HFF-Myc (cell line): ENCODE measurements around the gene METRNL.

ENCODE experiments used
- DNase-seq: peaks from one replicate; pipeline ENCODE4 v3.0.0-alpha.2; 2011; ENCODE audit warnings: low read depth; ENCODE audit errors: extremely low read depth
- H3K4me3 ChIP-seq: replicated peaks from 2 replicates; pipeline ENCODE4 v1.5.1; 2011; ENCODE audit warnings: low read depth, mild to moderate bottlenecking, control low read depth, low read length
- TF ChIP-seq, protein P1 (sequence below): IDR thresholded peaks from 2 replicates; pipeline ENCODE4 v1.5.1; 2012; ENCODE audit warnings: mild to moderate bottlenecking, low read depth, low read length, control low read depth; ENCODE audit errors: missing control alignments

The METRNL gene

DNA sequence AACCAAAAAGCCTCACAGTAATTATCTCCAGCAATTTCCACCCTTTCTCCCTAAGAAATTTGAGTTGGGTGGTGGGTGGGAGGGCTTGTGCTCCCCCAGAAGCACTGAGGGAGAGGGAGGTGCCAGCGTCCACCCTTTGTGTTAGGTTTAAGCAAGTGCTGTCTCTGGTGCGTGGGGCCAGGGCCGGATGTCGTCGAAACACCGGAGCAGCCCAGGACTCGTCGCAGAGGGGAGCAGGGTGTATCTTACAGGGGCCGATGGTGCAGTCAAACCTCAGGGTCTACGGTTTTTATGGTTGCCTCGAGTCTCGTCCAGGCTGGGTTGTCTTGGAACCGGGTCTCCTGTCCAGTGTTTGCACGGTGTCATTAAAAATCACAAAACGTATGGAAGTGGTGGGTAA is 35.3 kb downstream of the METRNL start:
- no peak overlapping the region for H3K4me3 ChIP-seq
- DNase-seq, result no peak
- TF ChIP-seq, protein P1, sequence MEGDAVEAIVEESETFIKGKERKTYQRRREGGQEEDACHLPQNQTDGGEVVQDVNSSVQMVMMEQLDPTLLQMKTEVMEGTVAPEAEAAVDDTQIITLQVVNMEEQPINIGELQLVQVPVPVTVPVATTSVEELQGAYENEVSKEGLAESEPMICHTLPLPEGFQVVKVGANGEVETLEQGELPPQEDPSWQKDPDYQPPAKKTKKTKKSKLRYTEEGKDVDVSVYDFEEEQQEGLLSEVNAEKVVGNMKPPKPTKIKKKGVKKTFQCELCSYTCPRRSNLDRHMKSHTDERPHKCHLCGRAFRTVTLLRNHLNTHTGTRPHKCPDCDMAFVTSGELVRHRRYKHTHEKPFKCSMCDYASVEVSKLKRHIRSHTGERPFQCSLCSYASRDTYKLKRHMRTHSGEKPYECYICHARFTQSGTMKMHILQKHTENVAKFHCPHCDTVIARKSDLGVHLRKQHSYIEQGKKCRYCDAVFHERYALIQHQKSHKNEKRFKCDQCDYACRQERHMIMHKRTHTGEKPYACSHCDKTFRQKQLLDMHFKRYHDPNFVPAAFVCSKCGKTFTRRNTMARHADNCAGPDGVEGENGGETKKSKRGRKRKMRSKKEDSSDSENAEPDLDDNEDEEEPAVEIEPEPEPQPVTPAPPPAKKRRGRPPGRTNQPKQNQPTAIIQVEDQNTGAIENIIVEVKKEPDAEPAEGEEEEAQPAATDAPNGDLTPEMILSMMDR, result no peak

- TF ChIP-seq, protein P1, result no peak
- DNase-seq, result no peak
Observed at GRCh38 chr17:83115202-83115651, 35.8 kb downstream of the METRNL start.

GRCh38 chr17:83115832-83116231 is 36.4 kb downstream of the METRNL start:
- TF ChIP-seq, protein P1, result no peak
- DNase-seq, result no peak
- no peak overlapping the region for H3K4me3 ChIP-seq

More at GRCh38 chr17:83115202-83115651, 35.8 kb downstream of the METRNL start:
- H3K4me3 ChIP-seq, result no peak overlapping the region

DNA sequence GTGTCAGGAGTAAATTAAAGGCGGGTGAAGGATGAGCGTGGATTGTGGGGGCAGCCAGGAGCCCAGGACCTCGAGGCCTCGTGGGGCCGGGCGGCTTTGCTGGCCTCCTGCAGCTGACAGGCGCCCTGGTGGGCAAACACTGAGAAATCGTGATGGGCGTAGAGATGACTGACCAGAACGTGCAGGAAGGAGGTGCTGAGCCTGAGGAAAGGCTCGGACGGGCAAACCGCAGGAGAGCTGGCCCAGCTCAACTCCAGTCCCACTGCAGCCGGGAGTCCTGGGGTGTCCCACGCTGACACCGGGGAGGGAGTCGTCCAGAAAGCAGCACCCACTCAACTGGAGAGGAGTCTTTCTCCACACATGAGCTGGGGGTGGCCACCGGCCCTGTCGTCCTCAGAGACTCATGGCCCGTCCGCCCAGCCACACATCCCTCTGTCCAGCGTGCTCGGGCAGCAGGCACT is 36.9 kb downstream of the METRNL start:
- TF ChIP-seq, protein P1, result no peak
- H3K4me3 ChIP-seq, result no peak overlapping the region
- DNase-seq, result no peak

DNA sequence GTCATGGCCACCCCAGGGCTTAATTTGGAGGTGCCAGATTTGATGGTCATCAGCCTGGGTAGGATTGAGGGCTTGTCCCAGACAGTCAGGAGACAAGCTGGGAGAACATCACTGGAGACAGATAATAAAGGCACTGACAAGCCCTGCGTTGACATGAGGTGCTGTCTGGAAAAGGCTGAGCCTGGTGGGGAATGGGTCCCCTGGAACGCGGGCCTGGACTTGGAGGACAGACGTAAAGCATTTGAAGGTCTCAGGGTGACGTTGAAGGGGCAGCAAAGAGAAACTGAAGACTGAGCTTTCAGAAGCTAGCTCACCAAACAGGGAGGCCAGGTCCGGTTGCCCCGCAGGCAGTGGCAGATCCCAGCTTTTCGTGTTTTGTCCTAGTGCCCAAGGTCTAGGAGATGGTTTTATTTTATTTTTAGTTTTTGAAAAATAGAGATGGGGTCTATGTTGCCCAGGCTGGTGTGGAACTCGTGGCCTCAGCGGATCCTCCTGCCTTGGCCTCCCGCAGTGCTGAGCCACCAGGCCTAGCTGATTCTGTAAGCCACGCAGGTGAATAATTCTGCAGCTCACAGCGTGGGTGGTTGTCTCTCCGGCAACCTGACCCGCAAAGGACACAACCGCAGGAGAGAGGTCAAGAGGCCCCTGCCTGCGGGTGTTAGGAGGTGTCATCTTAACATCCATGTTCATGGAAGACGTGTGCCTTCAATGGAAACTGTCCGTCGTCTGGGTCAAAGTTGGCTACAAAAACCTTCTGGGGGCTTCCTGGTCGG is 37.6 kb downstream of the METRNL start:
- TF ChIP-seq, protein P1, result no peak
- H3K4me3 ChIP-seq, result no peak overlapping the region
- no peak for DNase-seq

DNA sequence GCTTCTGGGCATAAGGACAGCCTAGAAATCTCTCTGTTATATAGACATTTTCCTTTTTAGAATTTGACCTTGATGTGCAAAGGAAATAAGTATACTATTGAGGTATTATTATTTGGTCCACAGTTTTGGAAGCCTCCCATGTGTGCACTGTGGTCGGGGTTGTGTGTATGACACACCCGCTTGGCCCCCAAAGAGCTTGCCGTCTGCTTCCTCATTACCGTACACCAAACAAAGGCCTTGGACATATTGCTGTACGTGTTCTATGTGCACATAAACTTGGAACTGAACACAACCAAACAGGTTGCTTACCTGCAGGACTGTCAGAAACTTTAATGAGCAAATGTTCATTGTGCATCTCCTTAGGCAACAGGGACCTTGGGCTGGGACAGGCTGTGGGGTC is 38.2 kb downstream of the METRNL start:
- TF ChIP-seq, protein P1, result no peak
- H3K4me3 ChIP-seq, result no peak overlapping the region
- DNase-seq, result no peak
